Ishikawa (cell line): Measurements from ENCODE around the gene NEDD4L.

Experiments used
- CEBPB ChIP-seq: IDR thresholded peaks from 2 replicates; pipeline ENCODE4 v1.6.1; 2012
- EGR1 ChIP-seq: IDR thresholded peaks from 2 replicates; pipeline ENCODE4 v1.6.1; 2012
- EP300 ChIP-seq: IDR thresholded peaks from 2 replicates; pipeline ENCODE4 v1.6.1; 2012; ENCODE audit warnings: borderline replicate concordance
- FOXM1 ChIP-seq: IDR thresholded peaks from 2 replicates; pipeline ENCODE4 v1.6.1; 2012; ENCODE audit warnings: low read depth, borderline replicate concordance
- MAX ChIP-seq: IDR thresholded peaks from 2 replicates; pipeline ENCODE4 v1.6.1; 2012
- NFIC ChIP-seq: IDR thresholded peaks from 2 replicates; pipeline ENCODE4 v1.6.1; 2012
- RAD21 ChIP-seq: IDR thresholded peaks from 2 replicates; pipeline ENCODE4 v1.6.1; 2012; ENCODE audit warnings: low read depth
- REST ChIP-seq: IDR thresholded peaks from 2 replicates; pipeline ENCODE4 v1.6.1; 2012; ENCODE audit warnings: low read depth, mild to moderate bottlenecking
- TAF1 ChIP-seq: IDR thresholded peaks from 2 replicates; pipeline ENCODE4 v1.6.1; 2012; ENCODE audit warnings: low read depth, mild to moderate bottlenecking
- TCF12 ChIP-seq: IDR thresholded peaks from 2 replicates; pipeline ENCODE4 v1.6.1; 2012; ENCODE audit warnings: low read depth
- TEAD4 ChIP-seq: IDR thresholded peaks from 2 replicates; pipeline ENCODE4 v1.6.1; 2012
- USF1 ChIP-seq: IDR thresholded peaks from 2 replicates; pipeline ENCODE4 v1.6.1; 2012
- YY1 ChIP-seq: IDR thresholded peaks from 2 replicates; pipeline ENCODE4 v1.6.1; 2012; ENCODE audit warnings: low read depth
- ZBTB7A ChIP-seq: IDR thresholded peaks from 2 replicates; pipeline ENCODE4 v1.6.1; 2012; ENCODE audit warnings: low read depth

- TF ChIP-seq CEBPB (no peak), EGR1 (no peak), RAD21 (no peak), REST (no peak), USF1 (no peak), TAF1 (no peak), YY1 (no peak), NFIC (no peak), TCF12 (no peak), ZBTB7A (no peak), EP300 (no peak), FOXM1 (no peak), TEAD4 (no peak), MAX (no peak)
Measured at GRCh38 chr18:58319719-58320118, 275.7 kb downstream of the NEDD4L start.
